ENCODE data around the gene LCE5A.
"Not testable (repeated sequence)": the region's sequence is repeated elsewhere in the genome, so short reads cannot be mapped to it uniquely, and the experiment has no call there.

The LCE5A gene

GRCh38 chr1:152510503-152510902 lies at the start of gene LCE5A:
LCE5A (plus strand) TSS chr1:152510803; CDS start chr1:152511535, 732 bp downstream.
- DNase-seq (ENCODE audit: extremely low read depth in 1 of 2, low read depth in 1 of 2): no peak

- DNase-seq (ENCODE audit: extremely low read depth in 1 of 2, low read depth in 1 of 2): peak in 1 of 2 donors; percentile 43
Measured at GRCh38 chr1:152461544-152461943, 49.1 kb upstream of the LCE5A start.

GRCh38 chr1:152462636-152463035 lies 48.0 kb upstream of the LCE5A start:
- DNase-seq (ENCODE audit: extremely low read depth in 1 of 2, low read depth in 1 of 2): no peak

- DNase-seq (ENCODE audit: extremely low read depth in 1 of 2, low read depth in 1 of 2): no peak
Measured at GRCh38 chr1:152466217-152466616, 44.4 kb upstream of the LCE5A start.

GRCh38 chr1:152473887-152474537 lies 36.6 kb upstream of the LCE5A start:
- no peak for DNase-seq (ENCODE audit: extremely low read depth in 1 of 2, low read depth in 1 of 2)

GRCh38 chr1:152479792-152480595 lies 30.6 kb upstream of the LCE5A start:
- peak in 1 of 2 donors; percentile 33 for DNase-seq (ENCODE audit: extremely low read depth in 1 of 2, low read depth in 1 of 2)

- no peak for DNase-seq (ENCODE audit: extremely low read depth in 1 of 2, low read depth in 1 of 2)
Measured at GRCh38 chr1:152481869-152482664, 28.5 kb upstream of the LCE5A start.

- no peak for DNase-seq (ENCODE audit: extremely low read depth in 1 of 2, low read depth in 1 of 2)
Measured at GRCh38 chr1:152486400-152487006, 24.1 kb upstream of the LCE5A start.

GRCh38 chr1:152487871-152488270 lies 22.7 kb upstream of the LCE5A start:
- DNase-seq (ENCODE audit: extremely low read depth in 1 of 2, low read depth in 1 of 2): no peak

GRCh38 chr1:152491537-152491936 lies 19.1 kb upstream of the LCE5A start:
- DNase-seq (ENCODE audit: extremely low read depth in 1 of 2, low read depth in 1 of 2): not testable (repeated sequence)

- DNase-seq (ENCODE audit: extremely low read depth in 1 of 2, low read depth in 1 of 2): no peak
Measured at GRCh38 chr1:152495066-152495675, 15.4 kb upstream of the LCE5A start.

GRCh38 chr1:152497273-152497672 lies 13.3 kb upstream of the LCE5A start:
- DNase-seq (ENCODE audit: extremely low read depth in 1 of 2, low read depth in 1 of 2): no peak

GRCh38 chr1:152501704-152502103 lies 8.9 kb upstream of the LCE5A start:
- no peak for DNase-seq (ENCODE audit: extremely low read depth in 1 of 2, low read depth in 1 of 2)

GRCh38 chr1:152502496-152503180 lies 8.0 kb upstream of the LCE5A start:
- no peak for DNase-seq (ENCODE audit: extremely low read depth in 1 of 2, low read depth in 1 of 2)

- no peak for DNase-seq (ENCODE audit: extremely low read depth in 1 of 2, low read depth in 1 of 2)
Measured at GRCh38 chr1:152505083-152505482, 5.5 kb upstream of the LCE5A start.

GRCh38 chr1:152506899-152507498 lies 3.6 kb upstream of the LCE5A start:
- no peak for DNase-seq (ENCODE audit: extremely low read depth in 1 of 2, low read depth in 1 of 2)

- no peak for DNase-seq (ENCODE audit: extremely low read depth in 1 of 2, low read depth in 1 of 2)
Measured at GRCh38 chr1:152511596-152511995, 993 bp downstream of the LCE5A start.

GRCh38 chr1:152513081-152513480 lies 2.5 kb downstream of the LCE5A start:
- no peak for DNase-seq (ENCODE audit: extremely low read depth in 1 of 2, low read depth in 1 of 2)

GRCh38 chr1:152514715-152515433 lies 4.3 kb downstream of the LCE5A start:
- no peak for DNase-seq (ENCODE audit: extremely low read depth in 1 of 2, low read depth in 1 of 2)

Data from activated CD8-positive, alpha-beta memory T cell treated with anti-CD3 and anti-CD28 coated beads for 1 hour (primary cell).